Cardiac septum (tissue), 1 donor: ENCODE measurements around the gene NINJ2. TPM values are rescaled to one million over a fixed set of nuclear protein-coding genes. Genes with fewer than 3 reads are reported as not detected.
"Not testable (repeated sequence)": the region's sequence is repeated elsewhere in the genome, so short reads cannot be mapped to it uniquely, and the experiment has no call there.

Experiments used
- DNase-seq: peaks from one replicate; pipeline ENCODE4 v3.0.0-alpha.2; 2020; ENCODE audit warnings: low spot score
- intact Hi-C: fragments of 100-400 bp; cut with DNase I; formaldehyde crosslinking; loops from one replicate; pipeline ENCODE4 v1.14.0; 2022
- total RNA-seq: library from RNA; stranded (reverse); fragmentation: NEBNext Ultra II Directional; extraction: Animal tissue kit (Norgen Biotek cat#: 25700); gene quantifications from one replicate; pipeline ENCODE4 v1.2.1, GENCODE V29; 2021
- donor health status: DM: no; HTN: no; CAD: no.

Gene NINJ2
- total RNA-seq, 1 donor from 2014 or later, result 3.9 TPM

DNA sequence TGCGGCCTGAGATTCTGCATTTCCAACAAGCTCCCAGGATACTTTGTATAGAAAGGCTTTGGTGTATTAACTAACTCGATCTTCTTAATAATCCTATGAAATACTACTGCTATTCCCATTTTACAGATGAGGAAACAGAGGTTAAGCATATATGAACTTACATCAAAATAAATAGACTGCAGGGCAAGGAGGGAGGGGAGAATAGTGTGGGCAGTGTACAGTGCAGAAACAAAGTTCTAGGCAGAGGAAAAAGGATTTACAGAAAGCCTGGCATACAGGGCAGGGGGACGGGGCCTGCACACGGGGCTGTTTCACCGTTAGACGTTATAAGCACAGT is 19.0 kb downstream of the NINJ2 start:
- intact Hi-C loops, result loop anchor here (1.0 to 5.0 kb wide), 2 partner anchors 37 to 69 kb away; no protein-coding TSS in a partner anchor
- no peak for DNase-seq

DNA sequence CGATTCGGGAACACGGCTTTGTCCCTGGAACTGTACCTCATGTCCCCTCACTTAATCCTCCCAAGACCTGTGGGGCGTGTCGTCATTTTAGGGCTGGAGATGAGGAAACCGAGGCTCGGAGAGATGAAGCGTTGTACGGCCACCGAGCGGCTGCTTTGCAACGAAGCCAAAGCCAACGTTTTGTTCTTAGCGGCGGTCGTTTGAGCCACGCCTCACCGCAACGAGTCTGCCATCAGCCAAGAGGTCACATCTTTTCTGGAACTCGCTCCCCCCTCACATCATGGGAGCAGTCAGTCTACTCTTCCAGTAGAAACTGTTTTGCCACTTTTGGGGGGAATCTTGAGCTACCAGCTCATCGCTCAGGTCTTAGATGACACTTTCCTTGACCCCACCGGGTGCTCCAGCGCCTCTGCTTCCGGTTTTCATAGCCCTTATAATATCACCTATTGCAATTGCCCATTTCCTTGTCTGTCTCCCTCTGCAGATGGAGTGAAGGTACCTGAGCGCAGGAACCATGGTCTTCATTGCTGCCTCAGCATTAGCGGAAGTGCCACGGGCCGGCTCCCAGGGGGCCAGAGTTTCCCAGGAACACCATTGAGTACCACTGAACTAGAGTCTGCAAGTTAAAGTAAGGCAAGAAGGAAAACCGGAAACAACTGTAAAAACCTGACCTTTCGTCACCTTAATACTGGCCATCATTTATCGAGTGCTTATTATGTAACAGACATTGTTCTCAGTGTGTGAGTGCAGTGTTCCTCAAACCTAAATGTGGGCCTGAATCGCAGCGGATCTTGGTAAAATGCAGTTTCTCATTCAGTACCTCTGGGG is 19.6 kb downstream of the NINJ2 start:
- intact Hi-C loops, result loop anchor here (1.0 to 5.0 kb wide), 3 partner anchors 36 to 107 kb away; no protein-coding TSS in a partner anchor

DNA sequence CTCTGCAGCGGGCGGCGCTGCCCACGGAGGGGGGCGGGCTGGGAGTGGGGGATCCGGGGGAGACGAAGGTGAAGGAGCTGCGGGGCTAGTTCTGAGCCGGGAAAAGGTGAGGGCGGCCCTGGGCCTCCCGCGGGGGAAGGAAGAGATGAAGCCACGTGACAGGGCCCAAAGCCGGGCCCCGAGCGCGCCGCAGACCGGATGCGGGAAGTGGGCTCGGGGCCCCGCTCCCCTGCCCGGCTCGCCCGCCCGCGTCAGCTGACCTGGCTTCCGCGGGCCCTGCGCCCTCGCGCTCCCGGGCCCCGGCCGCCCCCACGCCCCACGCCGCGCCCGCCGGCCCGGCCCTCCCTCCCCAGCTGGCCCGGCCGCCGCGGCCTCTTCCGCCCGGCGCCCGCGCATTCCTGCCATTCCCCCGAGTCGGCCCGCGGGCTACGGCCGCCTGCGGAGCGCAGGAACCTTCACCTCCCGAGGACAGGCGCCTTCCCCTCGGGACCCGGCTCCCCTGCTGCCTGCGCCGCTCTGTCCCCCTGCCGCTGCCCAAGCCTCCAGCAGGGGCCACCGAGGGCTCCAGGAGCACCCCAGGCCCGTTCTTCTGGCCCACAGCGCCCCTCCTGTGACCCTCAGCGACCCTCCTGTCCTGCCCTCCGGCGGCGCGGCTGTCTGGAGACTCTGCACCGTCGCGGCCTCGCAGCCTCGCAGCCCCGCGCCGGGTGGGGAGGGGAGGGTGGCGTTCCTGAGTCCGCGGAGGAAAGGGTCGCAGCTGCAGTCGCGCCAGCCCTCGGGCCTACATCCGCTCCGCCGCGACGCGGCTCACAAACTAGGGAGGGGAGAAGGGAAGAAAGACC is 20.4 kb downstream of the NINJ2 start:
- intact Hi-C loops, result loop anchor here (2.0 to 5.0 kb wide), 2 partner anchors 36 to 108 kb away; no protein-coding TSS in a partner anchor
- DNase-seq, result peak; percentile 93

More for the DNA sequence above, 19.6 kb downstream of the NINJ2 start:
- peak; percentile 80 for DNase-seq

DNA sequence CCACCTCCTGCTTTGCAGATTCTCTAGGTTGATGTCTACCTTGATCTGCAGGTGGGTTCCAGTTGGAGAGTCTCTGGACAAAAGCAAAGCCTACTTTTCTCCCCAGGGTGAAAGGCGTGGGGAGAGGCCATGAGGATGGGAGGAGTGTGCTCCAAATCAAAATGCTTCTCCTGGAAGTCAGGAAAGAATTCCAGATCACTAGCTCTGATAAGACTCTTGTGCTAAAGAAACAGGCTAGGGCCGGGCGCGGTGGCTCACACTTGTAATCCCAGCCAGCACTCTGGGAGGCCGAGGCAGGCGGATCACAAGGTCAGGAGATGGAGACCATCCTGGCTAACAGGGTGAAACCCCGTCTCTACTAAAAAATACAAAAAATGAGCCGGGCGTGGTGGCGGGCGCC is 21.9 kb downstream of the NINJ2 start:
- intact Hi-C loops, result loop anchor here (5.0 kb wide), 1 partner anchor 34 kb away; no protein-coding TSS in a partner anchor
- DNase-seq, result not testable (repeated sequence)

DNA sequence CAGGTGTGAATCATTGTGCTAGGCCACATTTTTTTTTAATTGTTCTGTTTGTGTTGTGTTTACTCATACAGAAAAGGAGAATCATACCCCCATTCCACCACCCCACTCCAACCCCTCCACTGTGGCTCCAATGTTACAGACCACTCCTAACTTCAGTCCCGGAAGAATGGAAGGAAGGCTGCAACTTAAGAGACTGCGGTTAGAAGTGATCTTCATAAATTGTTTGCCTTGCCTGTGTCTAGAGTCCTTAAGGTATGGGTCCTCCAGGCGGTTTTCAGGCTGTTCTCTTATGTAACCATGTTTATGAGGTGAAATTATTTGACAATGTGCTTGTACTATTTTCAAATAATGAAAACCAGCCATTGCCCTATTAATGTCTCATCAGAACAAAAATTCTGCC is 22.5 kb downstream of the NINJ2 start:
- DNase-seq, result no peak
- intact Hi-C loops, result loop anchor here (5.0 kb wide), 1 partner anchor 33 kb away; no protein-coding TSS in a partner anchor

DNA sequence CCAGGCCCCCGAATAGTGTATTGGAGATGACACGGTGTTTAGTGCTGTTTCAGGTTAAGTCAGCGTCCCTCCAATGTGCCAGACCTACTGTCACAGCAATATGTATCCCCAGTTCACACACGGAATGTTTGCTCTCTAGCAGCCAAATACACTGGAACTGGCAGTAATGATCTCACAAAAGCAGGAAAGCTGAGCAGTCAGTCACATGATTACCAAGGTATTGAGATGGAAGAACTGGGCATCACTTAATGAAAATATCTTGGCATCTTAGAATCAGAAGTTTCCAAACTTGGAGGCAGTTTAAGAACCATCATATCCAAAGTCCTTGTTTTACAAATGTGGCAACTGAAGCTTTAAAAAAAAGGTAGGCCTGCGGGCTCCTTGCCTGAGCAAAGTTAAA is 23.3 kb downstream of the NINJ2 start:
- DNase-seq, result no peak
- intact Hi-C loops, result loop anchor here (5.0 kb wide), 1 partner anchor 33 kb away; no protein-coding TSS in a partner anchor

DNA sequence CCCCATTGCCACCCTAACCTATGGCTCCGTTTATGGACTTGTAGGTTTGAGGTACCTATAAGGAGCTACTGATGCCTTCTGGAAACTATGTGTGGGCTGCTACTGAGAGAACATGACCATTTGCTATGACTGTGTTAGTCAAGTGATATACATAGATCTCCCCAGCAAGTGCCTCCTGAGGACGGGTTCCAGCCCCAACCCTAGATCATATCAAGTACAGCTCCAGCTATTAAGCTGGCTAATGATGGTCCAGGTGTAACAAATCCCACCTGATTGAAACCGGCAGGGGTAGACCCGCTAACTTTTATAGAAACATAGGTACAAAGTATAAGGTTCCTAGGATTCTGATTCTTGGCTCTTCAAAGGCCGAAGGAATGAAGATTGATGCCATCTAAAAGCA is 23.7 kb downstream of the NINJ2 start:
- DNase-seq, result no peak
- intact Hi-C loops, result no loop called here

DNA sequence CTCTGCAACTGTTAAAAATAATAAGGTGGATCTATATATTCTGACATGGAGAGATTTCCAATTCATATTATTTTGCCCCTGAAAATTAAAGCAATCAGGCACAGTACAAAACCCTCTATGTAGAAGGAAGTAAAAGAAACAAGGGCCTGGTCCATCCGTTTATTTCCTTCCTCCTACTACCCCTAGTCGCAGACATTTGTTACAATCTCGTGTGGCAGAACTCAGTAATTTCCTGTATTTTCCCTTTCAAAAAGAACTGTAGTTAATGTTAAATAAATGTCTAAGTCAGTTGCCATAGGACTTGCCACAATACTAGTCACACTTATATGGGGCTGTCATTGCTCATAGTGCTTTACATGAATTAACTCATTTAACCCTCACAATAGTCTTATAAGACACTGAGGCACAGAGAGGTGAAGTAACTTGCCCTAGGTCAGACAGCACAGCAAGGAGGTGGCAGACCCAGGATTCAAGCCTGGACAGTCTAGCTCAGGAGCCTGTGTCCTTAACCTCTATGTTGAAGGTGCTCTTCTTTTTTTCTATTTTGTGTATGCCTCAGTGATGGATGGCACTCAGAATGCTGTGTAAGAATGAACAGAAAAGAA is 24.2 kb downstream of the NINJ2 start:
- intact Hi-C loops, result no loop called here
- no peak for DNase-seq

DNA sequence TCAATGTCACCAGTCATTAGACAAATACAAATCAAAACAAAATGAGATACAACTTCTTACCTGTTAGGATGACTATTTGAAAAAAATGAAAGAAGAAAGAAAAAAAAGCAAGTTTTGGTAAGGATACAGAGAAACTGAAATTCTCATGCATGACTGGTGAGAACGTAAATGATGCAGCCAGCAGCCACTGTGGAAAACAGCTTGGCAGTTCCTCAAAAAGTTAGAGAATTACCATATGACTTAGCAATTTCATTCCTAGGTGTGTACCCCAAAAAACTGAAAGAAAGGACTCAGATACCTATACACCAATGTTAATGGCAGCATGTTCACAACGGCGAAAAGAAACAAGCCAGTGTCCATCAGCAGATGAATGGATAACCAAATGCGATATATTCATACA is 26.6 kb downstream of the NINJ2 start:
- no peak for DNase-seq
- intact Hi-C loops, result no loop called here

DNA sequence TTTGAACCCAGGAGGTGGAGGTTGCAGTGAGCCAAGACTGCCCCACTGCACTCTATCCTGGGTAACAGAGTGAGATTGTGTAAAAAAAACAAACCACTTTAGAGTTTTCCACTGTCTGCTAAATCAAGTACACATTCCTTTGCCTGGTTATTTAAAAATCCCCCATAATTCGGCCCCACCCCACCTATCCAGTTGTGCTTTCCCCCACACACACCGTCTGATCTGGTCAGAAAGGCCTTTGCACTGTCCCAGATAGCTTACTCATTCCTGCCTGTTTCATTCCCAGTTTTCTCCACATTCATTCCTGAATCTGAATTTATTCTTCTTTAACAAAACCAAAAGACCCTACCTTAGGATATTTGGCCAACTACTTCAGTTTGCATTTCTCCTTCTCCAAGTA is 29.5 kb downstream of the NINJ2 start:
- no peak for DNase-seq
- intact Hi-C loops, result no loop called here

DNA sequence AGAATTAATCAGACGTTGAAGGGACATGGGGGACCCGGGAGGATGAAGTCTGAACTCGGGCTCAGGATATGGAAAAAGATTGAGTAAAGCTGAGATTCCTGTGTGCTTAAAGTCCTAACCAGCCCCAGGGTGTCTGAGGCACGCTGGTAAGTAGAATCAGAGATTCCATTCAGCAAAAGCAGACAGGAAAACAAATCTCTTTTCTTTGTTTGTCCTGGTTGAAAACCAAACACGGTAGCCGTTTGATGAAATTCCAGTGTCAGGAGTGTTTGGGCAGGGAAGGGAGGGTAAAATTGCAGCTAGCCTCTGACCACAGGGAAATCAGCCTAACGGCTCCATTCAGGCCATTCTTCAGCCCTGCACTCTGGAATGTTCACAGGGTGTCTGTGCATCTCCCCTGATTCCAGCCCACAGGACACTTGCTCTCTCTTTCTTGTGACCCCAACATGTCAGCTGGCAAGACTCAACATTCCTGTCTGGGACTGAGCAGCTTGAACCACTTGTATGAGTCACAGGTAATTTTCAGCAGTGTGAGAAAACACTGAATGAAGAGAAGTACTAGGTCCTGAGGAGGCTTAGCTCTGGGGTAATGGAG is 31.0 kb downstream of the NINJ2 start:
- intact Hi-C loops, result no loop called here
- DNase-seq, result no peak

DNA sequence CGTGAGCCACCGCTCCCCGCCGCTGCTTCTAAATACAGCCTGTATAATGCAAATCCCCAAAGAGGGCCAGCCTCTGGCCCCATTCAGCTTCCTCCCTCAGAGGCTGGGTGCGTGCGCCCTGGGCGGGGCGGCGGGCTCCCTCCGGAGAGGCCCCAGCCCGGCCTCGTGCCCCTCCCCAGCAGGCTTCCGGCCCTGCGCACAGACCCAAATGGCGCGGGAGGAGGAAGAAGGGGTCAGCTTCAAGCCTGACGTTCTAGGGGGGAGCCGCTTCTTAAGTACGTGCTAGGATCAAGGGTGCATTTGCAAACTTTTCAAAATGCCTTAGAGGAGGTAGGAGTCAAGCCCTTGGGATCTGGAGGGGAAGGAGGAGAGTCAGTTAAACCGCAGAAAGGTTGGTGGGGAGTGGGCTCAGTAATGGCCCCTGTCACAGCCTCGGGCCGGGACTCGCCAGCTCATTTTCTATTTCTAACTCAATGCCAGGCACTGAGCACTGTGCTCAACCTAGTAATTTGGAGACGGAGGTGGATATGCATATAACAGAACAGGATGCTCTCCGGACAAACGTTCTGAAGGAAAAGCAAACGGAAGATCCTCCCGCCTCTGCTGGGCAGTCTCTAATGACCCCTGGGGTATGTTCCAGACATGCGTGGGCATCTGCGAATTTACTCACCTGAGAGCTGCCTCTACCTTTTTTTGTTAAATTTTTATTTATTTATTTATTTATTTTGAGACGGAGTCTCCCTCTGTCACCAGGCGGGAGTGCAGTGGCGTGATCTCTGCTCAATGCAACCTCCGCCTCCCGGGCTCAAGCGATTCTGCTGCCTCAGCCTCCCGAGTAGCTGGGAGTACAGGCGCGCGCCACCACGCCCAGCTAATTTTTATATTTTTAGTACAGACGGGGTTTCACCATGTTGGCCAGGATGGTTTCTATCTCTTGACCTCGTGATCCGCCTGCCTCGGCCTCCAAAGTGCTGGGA is 32.3 kb downstream of the NINJ2 start:
- DNase-seq, result no peak
- intact Hi-C loops, result no loop called here

DNA sequence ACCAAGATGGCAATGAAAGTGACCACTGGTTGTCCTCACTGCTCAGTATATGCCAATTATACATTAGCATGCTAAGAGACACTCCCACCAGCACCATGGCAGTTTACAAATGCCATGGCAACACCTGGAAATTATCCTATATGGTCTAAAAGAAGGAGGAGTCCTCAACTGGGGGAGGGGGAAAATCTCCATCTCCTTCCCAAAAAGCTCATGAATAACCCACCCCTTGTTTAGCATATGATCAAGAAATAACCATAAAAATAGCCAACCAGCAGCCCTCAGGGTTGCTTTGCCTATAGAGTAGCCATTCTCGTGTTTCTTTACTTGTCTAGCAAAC is 34.5 kb downstream of the NINJ2 start:
- DNase-seq, intact Hi-C loops: not testable (repeated sequence)

DNA sequence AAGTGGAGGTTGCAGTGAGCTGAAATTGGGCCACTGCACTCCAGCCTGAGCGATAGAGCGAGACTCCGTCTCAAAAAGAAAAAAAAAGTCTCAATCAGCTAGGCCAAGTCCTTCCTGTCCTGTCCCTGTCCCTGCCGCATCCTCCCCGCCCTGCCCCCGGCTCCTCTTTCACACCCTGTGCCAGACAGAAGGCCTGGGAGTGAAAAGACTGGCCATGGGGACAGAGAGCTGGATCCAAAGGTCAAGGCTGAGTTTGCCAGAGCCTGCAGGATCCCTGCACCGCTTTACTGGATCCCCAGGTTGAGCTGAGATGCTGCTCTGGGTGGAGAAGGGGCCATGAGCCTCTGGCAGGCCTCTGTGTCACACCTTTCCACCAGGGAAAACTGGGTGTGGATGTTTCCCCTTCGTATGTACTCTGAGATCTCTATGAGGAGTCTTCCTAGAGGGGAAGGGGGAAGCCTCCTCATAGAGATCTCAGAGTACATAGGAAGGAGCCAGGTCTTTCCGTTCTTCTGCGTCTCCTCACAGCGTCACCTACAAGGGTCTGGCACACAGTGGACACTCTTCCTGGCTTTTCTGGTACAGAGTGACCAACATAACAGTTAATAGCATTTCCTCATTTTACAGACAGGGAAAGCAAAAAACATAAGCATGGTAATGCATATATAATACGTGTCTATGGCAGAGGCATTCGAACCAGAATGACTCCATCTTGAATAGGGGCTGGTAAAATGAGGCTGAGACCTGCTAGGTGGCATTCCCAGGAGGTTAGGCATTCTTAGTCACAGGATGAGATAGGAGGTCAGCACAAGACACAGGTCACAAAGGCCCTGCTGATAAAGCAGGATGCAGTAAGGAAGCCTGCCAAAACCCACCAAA is 35.1 kb downstream of the NINJ2 start:
- intact Hi-C loops, result no loop called here
- DNase-seq, result no peak

DNA sequence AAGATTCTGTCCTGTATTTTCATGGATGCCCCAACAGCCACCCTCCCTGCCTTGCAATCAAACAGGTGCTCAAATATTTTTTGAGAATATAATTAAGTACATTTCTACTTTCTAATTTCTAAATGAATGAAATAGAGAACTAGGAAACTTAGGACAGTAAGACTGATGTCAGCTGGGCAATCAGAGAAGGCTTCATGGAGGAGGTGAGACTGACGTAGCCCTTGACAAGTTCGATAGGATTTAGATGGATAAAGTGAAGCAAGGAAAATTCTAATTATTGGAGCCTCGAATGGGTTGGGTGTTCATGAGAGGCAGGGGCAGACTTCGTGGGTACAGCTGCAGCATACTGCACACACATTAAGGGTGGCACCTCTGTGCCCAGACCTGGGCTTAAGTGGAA is 36.0 kb downstream of the NINJ2 start:
- intact Hi-C loops, result no loop called here
- no peak for DNase-seq

DNA sequence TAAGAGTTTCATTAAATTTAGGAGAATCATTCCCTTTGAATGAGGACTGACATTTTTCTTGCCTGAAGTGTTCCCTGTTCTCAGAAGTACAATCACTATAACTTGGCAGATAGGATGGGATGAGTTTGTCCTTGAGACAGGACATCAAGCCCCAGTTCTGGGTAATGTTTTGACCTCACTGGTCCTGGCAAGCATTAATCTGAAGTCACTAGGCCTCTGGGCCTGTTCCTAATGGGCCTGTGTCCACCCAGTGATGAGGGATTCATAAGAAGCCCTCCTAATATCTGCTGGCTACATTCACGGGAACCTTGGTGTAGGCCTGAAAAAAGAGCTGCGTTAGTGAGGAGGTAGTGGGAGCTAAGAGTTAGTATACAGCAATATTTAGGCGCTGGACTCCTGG is 37.2 kb downstream of the NINJ2 start:
- intact Hi-C loops, result no loop called here
- DNase-seq, result no peak

DNA sequence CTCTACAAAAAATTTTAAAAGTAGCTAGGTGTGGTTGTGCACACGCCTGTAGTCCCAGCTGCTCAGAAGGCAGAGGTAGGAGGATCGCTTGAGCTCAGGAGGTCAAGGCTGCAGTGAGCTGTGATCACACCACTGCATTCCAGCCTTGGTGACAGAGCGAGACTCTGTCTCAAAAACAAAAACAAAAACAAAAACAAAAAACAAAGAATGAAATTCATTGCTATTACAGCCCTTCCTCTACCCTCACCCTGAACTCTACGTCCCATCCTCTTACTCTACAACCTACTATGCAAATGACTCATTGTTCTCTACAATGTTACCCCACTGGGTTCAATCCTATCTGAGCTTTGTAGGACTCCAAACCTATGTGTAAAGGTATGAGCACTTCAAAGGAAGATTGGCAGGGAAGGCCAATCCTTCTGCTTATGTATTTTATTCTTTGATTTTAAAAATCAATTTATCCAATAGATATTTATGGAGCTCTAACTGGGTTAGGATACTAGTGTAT is 39.3 kb downstream of the NINJ2 start:
- no peak for DNase-seq
- intact Hi-C loops, result no loop called here
